Measurements from ENCODE around the gene SPINK6.

GRCh38 chr5:148201151-148201550 is 1.7 kb upstream of the SPINK6 start:
- no peak for TF ChIP-seq POLR2A (IDR thresholded peaks at IDR 0.05)
- TF ChIP-seq, protein P1, sequence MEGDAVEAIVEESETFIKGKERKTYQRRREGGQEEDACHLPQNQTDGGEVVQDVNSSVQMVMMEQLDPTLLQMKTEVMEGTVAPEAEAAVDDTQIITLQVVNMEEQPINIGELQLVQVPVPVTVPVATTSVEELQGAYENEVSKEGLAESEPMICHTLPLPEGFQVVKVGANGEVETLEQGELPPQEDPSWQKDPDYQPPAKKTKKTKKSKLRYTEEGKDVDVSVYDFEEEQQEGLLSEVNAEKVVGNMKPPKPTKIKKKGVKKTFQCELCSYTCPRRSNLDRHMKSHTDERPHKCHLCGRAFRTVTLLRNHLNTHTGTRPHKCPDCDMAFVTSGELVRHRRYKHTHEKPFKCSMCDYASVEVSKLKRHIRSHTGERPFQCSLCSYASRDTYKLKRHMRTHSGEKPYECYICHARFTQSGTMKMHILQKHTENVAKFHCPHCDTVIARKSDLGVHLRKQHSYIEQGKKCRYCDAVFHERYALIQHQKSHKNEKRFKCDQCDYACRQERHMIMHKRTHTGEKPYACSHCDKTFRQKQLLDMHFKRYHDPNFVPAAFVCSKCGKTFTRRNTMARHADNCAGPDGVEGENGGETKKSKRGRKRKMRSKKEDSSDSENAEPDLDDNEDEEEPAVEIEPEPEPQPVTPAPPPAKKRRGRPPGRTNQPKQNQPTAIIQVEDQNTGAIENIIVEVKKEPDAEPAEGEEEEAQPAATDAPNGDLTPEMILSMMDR (IDR thresholded peaks at IDR 0.05 in 8 of 11, conservative IDR thresholded peaks at IDR 0.05 in 3 of 11) = no peak
- TF ChIP-seq POLR2AphosphoS5 (IDR thresholded peaks at IDR 0.05) = no peak
